ENCODE measurements around the gene SCUBE3.

DNA sequence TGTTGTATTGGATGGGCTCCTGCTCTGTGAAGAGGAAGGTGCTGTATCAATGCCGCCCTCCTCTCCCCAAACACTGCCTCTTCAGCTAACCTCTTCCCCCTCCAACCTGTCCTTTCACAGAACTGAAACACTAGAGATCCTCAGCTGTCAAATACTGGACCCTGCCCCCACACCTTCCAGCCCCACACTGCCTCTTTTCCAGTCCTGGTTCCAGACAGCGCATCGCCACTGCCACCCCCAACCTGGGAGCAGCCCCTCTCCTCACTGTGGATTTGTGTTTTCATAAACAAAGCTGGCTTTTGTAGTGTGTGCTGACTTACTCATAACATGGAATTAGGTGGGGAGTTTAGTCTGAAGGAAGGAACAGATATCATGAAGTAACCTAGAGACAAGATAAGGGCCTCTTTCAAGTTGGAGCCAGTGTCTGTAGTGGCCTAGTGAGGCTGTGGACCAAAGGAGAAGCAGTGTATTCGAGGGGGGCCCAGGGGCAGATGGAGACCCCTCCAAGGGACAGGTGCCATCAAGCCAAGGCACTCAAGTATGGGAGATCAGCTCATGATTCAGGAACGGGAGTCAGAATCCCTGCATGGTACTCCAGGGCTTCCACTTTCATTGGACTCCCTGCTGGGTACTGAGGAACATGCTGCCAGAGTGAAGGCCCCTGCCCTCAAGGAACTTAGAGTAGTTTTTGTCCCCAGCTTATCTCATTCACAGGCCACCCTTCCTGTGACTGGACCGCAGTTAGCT is 2.1 kb downstream of the SCUBE3 start:
- TF ChIP-seq POLR2A (IDR thresholded peaks at IDR 0.05), result no peak
- TF ChIP-seq, protein P1, sequence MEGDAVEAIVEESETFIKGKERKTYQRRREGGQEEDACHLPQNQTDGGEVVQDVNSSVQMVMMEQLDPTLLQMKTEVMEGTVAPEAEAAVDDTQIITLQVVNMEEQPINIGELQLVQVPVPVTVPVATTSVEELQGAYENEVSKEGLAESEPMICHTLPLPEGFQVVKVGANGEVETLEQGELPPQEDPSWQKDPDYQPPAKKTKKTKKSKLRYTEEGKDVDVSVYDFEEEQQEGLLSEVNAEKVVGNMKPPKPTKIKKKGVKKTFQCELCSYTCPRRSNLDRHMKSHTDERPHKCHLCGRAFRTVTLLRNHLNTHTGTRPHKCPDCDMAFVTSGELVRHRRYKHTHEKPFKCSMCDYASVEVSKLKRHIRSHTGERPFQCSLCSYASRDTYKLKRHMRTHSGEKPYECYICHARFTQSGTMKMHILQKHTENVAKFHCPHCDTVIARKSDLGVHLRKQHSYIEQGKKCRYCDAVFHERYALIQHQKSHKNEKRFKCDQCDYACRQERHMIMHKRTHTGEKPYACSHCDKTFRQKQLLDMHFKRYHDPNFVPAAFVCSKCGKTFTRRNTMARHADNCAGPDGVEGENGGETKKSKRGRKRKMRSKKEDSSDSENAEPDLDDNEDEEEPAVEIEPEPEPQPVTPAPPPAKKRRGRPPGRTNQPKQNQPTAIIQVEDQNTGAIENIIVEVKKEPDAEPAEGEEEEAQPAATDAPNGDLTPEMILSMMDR (IDR thresholded peaks at IDR 0.05 in 8 of 11, conservative IDR thresholded peaks at IDR 0.05 in 3 of 11), result no peak
